Activated naive CD8-positive, alpha-beta T cell treated with anti-CD3 and anti-CD28 coated beads, Interleukin-2, amount 50 U/mL, for 16 hours (primary cell): ENCODE measurements around the gene SIGLEC8.

ENCODE experiments used
- DNase-seq: peaks from one replicate; pipeline ENCODE4 v3.0.0-alpha.2; 2020; ENCODE audit warnings: low read depth, low spot score

Gene SIGLEC8

DNA sequence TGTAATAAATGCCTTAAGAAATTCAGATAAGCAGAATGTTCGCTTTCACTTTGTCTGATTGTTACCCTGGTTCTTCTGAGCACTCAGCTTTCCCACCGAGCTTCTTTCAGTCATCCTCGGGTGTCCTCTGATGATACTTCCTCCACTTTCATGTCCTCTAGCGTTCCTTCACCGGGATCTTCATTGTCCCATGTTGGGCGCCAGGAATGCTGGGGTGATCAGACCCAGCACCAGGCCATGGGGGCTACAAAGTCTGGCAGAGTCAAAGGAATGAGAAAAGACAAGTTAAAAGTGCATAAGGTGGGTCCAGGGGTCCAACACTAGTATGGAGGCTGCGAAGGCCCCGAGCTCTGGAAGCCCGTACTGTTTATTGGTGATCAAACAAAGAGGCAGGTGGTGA lies 56.1 kb downstream of the SIGLEC8 start:
- no peak for DNase-seq
